COLO668 (cell line): ENCODE data around the gene PKD1.

Experiments
- DNase-seq: peaks from one replicate; lab custom pipeline; 2025; ENCODE audit not compliant: unreplicated experiment; lab: John Stamatoyannopoulos, UW

Gene PKD1

GRCh38 chr16:2090777-2091546, 44.7 kb downstream of the PKD1 start:
- peak; percentile 95 for DNase-seq

- no peak for DNase-seq
These were observed 45.3 kb downstream of the PKD1 start for GRCh38 chr16:2090481-2090776.

GRCh38 chr16:2089706-2090480, 45.8 kb downstream of the PKD1 start:
- DNase-seq, result no peak

GRCh38 chr16:2088759-2089358, 46.8 kb downstream of the PKD1 start:
- no peak for DNase-seq

GRCh38 chr16:2087748-2088631, 47.7 kb downstream of the PKD1 start:
- DNase-seq, result no peak

GRCh38 chr16:2086812-2087747, 48.6 kb downstream of the PKD1 start:
- no peak for DNase-seq

GRCh38 chr16:2086106-2086742, 49.5 kb downstream of the PKD1 start:
- DNase-seq, result no peak

GRCh38 chr16:2085669-2086068, 50.0 kb downstream of the PKD1 start:
- DNase-seq, result no peak

- no peak for DNase-seq
These were observed 50.6 kb downstream of the PKD1 start for GRCh38 chr16:2084895-2085625.

GRCh38 chr16:2083876-2084780, 51.6 kb downstream of the PKD1 start:
- DNase-seq, result no peak

GRCh38 chr16:2083409-2083808, 52.3 kb downstream of the PKD1 start:
- DNase-seq, result no peak

- DNase-seq, result no peak
These were observed 52.7 kb downstream of the PKD1 start for GRCh38 chr16:2082983-2083364.

- DNase-seq, result peak; percentile 93
These were observed 53.3 kb downstream of the PKD1 start for GRCh38 chr16:2082171-2082982.

GRCh38 chr16:2081201-2082084, 54.3 kb downstream of the PKD1 start:
- no peak for DNase-seq

- no peak for DNase-seq
These were observed 55.7 kb downstream of the PKD1 start for GRCh38 chr16:2079991-2080390.

GRCh38 chr16:2079311-2079800, 56.3 kb downstream of the PKD1 start:
- DNase-seq, result no peak
